GM12878 (cell line): ENCODE results near the gene MBD2. TPM values are rescaled to one million over a fixed set of nuclear protein-coding genes. Genes with fewer than 3 reads are reported as not detected.

Source experiments
- ATAC-seq: fragments of 200-7000 bp; cut with Tn5 transposase; 3 replicates; pipeline ENCODE4 v1.9.1; 2020; ENCODE audit warnings: mild to moderate bottlenecking, moderate library complexity
- BruUV-seq: library from RNA; stranded (reverse); fragments of 400-500 nt; replicated peaks from 2 replicates; lab custom pipeline; 2021; lab: Mats Ljungman, UMichigan
- CTCF ChIA-PET: fragments of 300-600 bp; sonication (Branson Sonifier 250); formaldehyde crosslinking; extraction: SDS; loops from one replicate; lab custom pipeline; 2021; ENCODE audit warnings: inconsistent platforms; lab: Yijun Ruan, JAX
- POLR2A ChIA-PET: fragments of 350-600 bp; formaldehyde crosslinking; extraction: SDS; loops from one replicate; lab custom pipeline; 2021; ENCODE audit warnings: inconsistent platforms; lab: Charles Lee
- RAD21 ChIA-PET: fragments of 300-600 bp; sonication (Branson Sonifier 250); formaldehyde crosslinking; loops from one replicate; lab custom pipeline; 2023; ENCODE audit warnings: antibody characterized with exemption; ENCODE audit not compliant: unreplicated experiment; lab: Charles Lee
- SMC1A ChIA-PET: fragments of 300-600 bp; sonication (Branson Sonifier 250); formaldehyde crosslinking; loops from one replicate; lab custom pipeline; 2023; ENCODE audit not compliant: unreplicated experiment, uncharacterized antibody; lab: Charles Lee
- DNase-seq: peaks from one replicate; pipeline ENCODE4 v3.0.0-alpha.2; 2011; ENCODE audit warnings: low read depth, low spot score
- FAIRE-seq: peaks from 3 replicates; lab custom pipeline; 2011; peaks lifted over from hg19 to GRCh38; lab: Jason Lieb, UNC
- H2AFZ ChIP-seq: 2 replicates; pipeline ENCODE4 v1.6.0; 2011; ENCODE audit warnings: low read depth, low read length, control low read depth; ENCODE audit not compliant: control insufficient read depth
- H3K27ac ChIP-seq: 2 replicates; pipeline ENCODE4 v1.5.1; 2011; ENCODE audit warnings: control low read depth; ENCODE audit not compliant: control insufficient read depth, insufficient read depth
- H3K27me3 ChIP-seq, 2 experiments: replicated peaks in 1 of 2; 2 replicates each; pipeline versions ENCODE4 v1.6.0 to v1.6.1; 2011; ENCODE audit warnings: low read length in 1 of 2; ENCODE audit not compliant: control insufficient read depth in 2 of 2, insufficient read depth in 2 of 2
- H3K36me3 ChIP-seq, 2 experiments: 2 replicates each; pipeline ENCODE4 v1.5.1; 2011; ENCODE audit warnings: low read length in 1 of 2; ENCODE audit not compliant: control insufficient read depth in 2 of 2, insufficient read depth in 2 of 2
- H3K4me1 ChIP-seq: 2 replicates; pipeline ENCODE4 v1.6.1; 2011; ENCODE audit warnings: mild to moderate bottlenecking, low read length, moderate library complexity, mixed read lengths; ENCODE audit not compliant: control insufficient read depth, insufficient read depth
- H3K4me2 ChIP-seq: 2 replicates; pipeline ENCODE4 v1.6.0; 2011; ENCODE audit warnings: control low read depth; ENCODE audit not compliant: control insufficient read depth, insufficient read depth
- H3K4me3 ChIP-seq: fragments of 200-600 bp; sonication (generic); 2 replicates; pipeline ENCODE4 v1.5.1; 2016
- H3K79me2 ChIP-seq: 2 replicates; pipeline ENCODE4 v1.6.0; 2011; ENCODE audit warnings: low read length; ENCODE audit not compliant: control insufficient read depth, insufficient read depth
- H3K9ac ChIP-seq: 2 replicates; pipeline ENCODE4 v1.8.0; 2011; ENCODE audit warnings: low read length, control low read depth, mixed read lengths; ENCODE audit not compliant: control insufficient read depth, insufficient read depth
- H3K9me3 ChIP-seq: replicated peaks from 3 replicates; pipeline ENCODE4 v1.5.1; 2011; ENCODE audit warnings: mild to moderate bottlenecking, low read length; ENCODE audit not compliant: control insufficient read depth, insufficient read depth
- H4K20me1 ChIP-seq: 2 replicates; pipeline ENCODE4 v1.6.0; 2011; ENCODE audit not compliant: control insufficient read depth, insufficient read depth
- CBX5 ChIP-seq: sonication (generic); IDR thresholded peaks from 2 replicates; pipeline ENCODE4 v1.6.1; 2016; ENCODE audit warnings: low read depth, moderate library complexity, mild to moderate bottlenecking, inconsistent platforms
- CHD4 ChIP-seq: fragments of 200-600 bp; sonication (generic); IDR thresholded peaks from 2 replicates; pipeline ENCODE4 v1.6.1; 2016; ENCODE audit warnings: mild to moderate bottlenecking
- IKZF1 ChIP-seq: fragments of 450-650 bp; conservative IDR thresholded peaks from 2 replicates; pipeline ENCODE4 v1.6.1; 2017; ENCODE audit warnings: antibody characterized with exemption, mild to moderate bottlenecking
- TARDBP ChIP-seq: IDR thresholded peaks from 2 replicates; pipeline ENCODE4 v1.6.1; 2016; ENCODE audit warnings: borderline replicate concordance
- ZNF274 ChIP-seq: IDR thresholded peaks from one replicate; pipeline ENCODE4 v1.8.0; 2011; ENCODE audit not compliant: insufficient read length, insufficient read depth
- ZNF384 ChIP-seq: IDR thresholded peaks from 2 replicates; pipeline ENCODE4 v1.6.1; 2012; ENCODE audit warnings: low read depth, mild to moderate bottlenecking, low read length, improper control_type of control experiment, borderline replicate concordance
- ZZZ3 ChIP-seq: IDR thresholded peaks from 2 replicates; pipeline ENCODE4 v1.6.1; 2011; ENCODE audit warnings: low read depth; ENCODE audit not compliant: control insufficient read depth, insufficient read length
- WGBS: methylation state at CpG from one replicate; pipeline ENCODE4 v1.1.6; 2016; ENCODE audit warnings: low lambda C conversion rate; ENCODE audit not compliant: insufficient replicate concordance, insufficient coverage; ENCODE audit errors: missing lambda C conversion rate; 5-methylcytosine and 5-hydroxymethylcytosine counted together
- in situ Hi-C: fragments of 300-500 bp; cut with MboI; formaldehyde crosslinking; loops from 9 replicates; pipeline ENCODE4 v1.14.3; 2018; ENCODE audit warnings: mixed read lengths
- intact Hi-C: fragments of 100-400 bp; cut with micrococcal nuclease; formaldehyde crosslinking; loops from one replicate; pipeline ENCODE4 v1.14.2; 2022; ENCODE audit not compliant: unreplicated experiment
- polyA plus RNA-seq, 11 experiments: library from polyadenylated mRNA; depleted of rRNA in 4 of 11; unstranded in 6 of 11; stranded (reverse) in 5 of 11; fragments of >200 nt; fragmentation: Nextera tagmentation in 4 of 11; fragmentation: Illumina TruSeq in 1 of 11; extraction: Ambion mirVana in 4 of 11; extraction: Trizol in 1 of 11; gene quantifications; 1 replicate in 1 of 11; 2 replicates in 10 of 11; pipeline versions ENCODE4 v1.2.1 to v1.2.3, GENCODE V29; 2011 to 2016; ENCODE audit warnings: inconsistent platforms in 2 of 11, missing spikeins in 2 of 11, low read depth in 1 of 11
- total RNA-seq, 4 experiments: library from RNA; depleted of rRNA in 3 of 4; stranded (reverse); fragments of >200 nt in 3 of 4; fragmentation: Illumina TruSeq in 1 of 4; extraction: Trizol in 1 of 4; gene quantifications; 2 replicates each; pipeline versions ENCODE4 v1.2.1 to v1.2.3, GENCODE V29; 2013 to 2021
- TF ChIP-seq, protein P1 (sequence below): fragments of 450-650 bp; IDR thresholded peaks from 2 replicates; pipeline ENCODE4 v1.6.1; 2016; ENCODE audit warnings: mild to moderate bottlenecking
- TF ChIP-seq, protein P2 (sequence below): fragments of 150-350 bp; IDR thresholded peaks from 2 replicates; pipeline ENCODE4 v1.6.1; 2014; ENCODE audit warnings: mild to moderate bottlenecking, low read depth, low read length
- TF ChIP-seq, protein P3 (sequence below): IDR thresholded peaks from 2 replicates; pipeline ENCODE4 v1.6.1; 2012; ENCODE audit warnings: low read length, inconsistent platforms

MBD2 gene
- total and polyA plus RNA-seq, 10 of the 15 experiments (the other 5 are each of a cell fraction or from before 2014, with no cell fraction given): 24.1 to 276 (median 57.9) TPM

DNA sequence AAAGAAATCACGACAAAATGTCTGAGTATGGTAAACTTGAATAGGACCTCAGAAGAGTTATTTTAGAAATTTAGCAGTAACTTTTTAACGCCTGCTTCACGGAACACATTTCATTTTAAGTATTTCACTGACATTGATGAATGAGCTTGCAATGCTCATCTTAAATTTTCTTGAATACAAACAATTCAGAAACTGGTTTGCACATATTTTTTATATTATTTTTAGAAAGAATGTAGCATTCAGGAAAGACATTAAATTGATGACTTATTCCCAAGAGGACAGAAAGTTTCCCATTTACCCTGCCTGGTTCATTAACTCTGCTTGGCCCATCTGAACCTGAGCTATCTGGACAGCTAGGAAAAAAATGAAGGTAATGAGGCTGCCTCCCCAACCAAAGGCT lies 89.3 kb downstream of the MBD2 start:
- H3K36me3 ChIP-seq: no peaks in the 10 kb centered on the region; a peak in 1 of 4 replicates
- no peak for ATAC-seq
- in situ Hi-C loops (no loop called here), intact Hi-C loops (no loop called here)
- no peak overlapping the region for H3K4me2 ChIP-seq
- H3K4me1 ChIP-seq: no peaks in the 10 kb centered on the region
- no peak for DNase-seq
- H3K27me3 ChIP-seq: no peaks in the 10 kb centered on the region
- ChIA-PET RAD21 (no interaction called here), SMC1A (interaction anchor here (0.6 to 1.8 kb wide), 3 partner anchors 8 to 689 kb away, joined by 3 to 5 read pairs (median 3); no protein-coding TSS in a partner anchor), CTCF (interaction anchor here (0.8 to 1.9 kb wide), 4 partner anchors 9 to 15 kb away, joined by 4 to 5 read pairs (median 5); no protein-coding TSS in a partner anchor), POLR2A (interaction anchor here (0.5 kb wide), 1 partner anchor 1559 kb away, joined by 3 read pairs; no protein-coding TSS in a partner anchor)
- no peaks in the 10 kb centered on the region for H4K20me1 ChIP-seq
- TF ChIP-seq, protein P1, sequence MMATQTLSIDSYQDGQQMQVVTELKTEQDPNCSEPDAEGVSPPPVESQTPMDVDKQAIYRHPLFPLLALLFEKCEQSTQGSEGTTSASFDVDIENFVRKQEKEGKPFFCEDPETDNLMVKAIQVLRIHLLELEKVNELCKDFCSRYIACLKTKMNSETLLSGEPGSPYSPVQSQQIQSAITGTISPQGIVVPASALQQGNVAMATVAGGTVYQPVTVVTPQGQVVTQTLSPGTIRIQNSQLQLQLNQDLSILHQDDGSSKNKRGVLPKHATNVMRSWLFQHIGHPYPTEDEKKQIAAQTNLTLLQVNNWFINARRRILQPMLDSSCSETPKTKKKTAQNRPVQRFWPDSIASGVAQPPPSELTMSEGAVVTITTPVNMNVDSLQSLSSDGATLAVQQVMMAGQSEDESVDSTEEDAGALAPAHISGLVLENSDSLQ: peak; percentile 22; the same call in 1 of the 2 replicates
- no peak for TF ChIP-seq IKZF1
- no peak overlapping the region for H3K9ac ChIP-seq
- no peak overlapping the region for H3K27ac ChIP-seq
- no peaks in the 10 kb centered on the region for H3K79me2 ChIP-seq
- no peak overlapping the region for H2AFZ ChIP-seq
- BruUV-seq: no TSS peak
- peaks cover 2% of the 10 kb centered on the region; the same call in 1 of the 3 replicates for H3K9me3 ChIP-seq
- FAIRE-seq: no peak
- H3K4me3 ChIP-seq: no peak overlapping the region
- WGBS: 95% methylated on average over 3 of the region's 3 CpGs

DNA sequence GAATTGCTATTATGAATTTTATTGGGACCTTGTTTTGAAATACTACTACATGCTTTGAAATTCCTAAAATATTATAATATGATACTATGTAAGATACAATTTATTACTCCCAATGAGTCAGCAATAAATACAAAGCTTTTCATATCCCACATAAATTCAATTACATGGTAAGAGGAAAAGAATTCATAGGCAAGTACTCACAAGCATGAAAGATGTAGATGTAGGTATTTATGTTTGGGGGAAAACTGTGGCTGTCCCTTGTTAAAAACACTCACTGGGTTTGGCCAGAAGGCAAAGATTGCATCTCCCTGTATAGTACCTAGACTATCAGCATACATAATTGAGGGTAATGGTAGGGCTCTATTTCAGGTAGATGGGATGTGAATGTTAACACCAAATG lies 90.4 kb downstream of the MBD2 start:
- Histone ChIP-seq H3K4me2 (no peak overlapping the region), H3K4me1 (peaks cover 2% of the 10 kb centered on the region), H3K9me3 (peaks cover 2% of the 10 kb centered on the region; the same call in 1 of the 3 replicates), H3K27me3 (no peaks in the 10 kb centered on the region), H3K36me3 (no peaks in the 10 kb centered on the region; a peak in 1 of 4 replicates), H3K79me2 (no peaks in the 10 kb centered on the region), H4K20me1 (no peaks in the 10 kb centered on the region), H2AFZ (no peak overlapping the region), H3K4me3 (no peak overlapping the region), H3K9ac (no peak overlapping the region), H3K27ac (no peak overlapping the region)
- in situ Hi-C loops (no loop called here), intact Hi-C loops (no loop called here)
- SMC1A ChIA-PET: no interaction called here
- CTCF ChIA-PET: interaction anchor here (1.1 kb wide), 1 partner anchor 14 kb away, joined by 5 read pairs; no protein-coding TSS in a partner anchor
- TF ChIP-seq CBX5: no peak
- no peak for TF ChIP-seq IKZF1
- TF ChIP-seq ZNF384: no peak
- no peak for TF ChIP-seq TARDBP
- TF ChIP-seq ZZZ3: no peak
- TF ChIP-seq CHD4: no peak
- TF ChIP-seq, protein P2, sequence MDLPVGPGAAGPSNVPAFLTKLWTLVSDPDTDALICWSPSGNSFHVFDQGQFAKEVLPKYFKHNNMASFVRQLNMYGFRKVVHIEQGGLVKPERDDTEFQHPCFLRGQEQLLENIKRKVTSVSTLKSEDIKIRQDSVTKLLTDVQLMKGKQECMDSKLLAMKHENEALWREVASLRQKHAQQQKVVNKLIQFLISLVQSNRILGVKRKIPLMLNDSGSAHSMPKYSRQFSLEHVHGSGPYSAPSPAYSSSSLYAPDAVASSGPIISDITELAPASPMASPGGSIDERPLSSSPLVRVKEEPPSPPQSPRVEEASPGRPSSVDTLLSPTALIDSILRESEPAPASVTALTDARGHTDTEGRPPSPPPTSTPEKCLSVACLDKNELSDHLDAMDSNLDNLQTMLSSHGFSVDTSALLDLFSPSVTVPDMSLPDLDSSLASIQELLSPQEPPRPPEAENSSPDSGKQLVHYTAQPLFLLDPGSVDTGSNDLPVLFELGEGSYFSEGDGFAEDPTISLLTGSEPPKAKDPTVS: no peak
- no peak for TF ChIP-seq ZNF274
- TF ChIP-seq, protein P3, sequence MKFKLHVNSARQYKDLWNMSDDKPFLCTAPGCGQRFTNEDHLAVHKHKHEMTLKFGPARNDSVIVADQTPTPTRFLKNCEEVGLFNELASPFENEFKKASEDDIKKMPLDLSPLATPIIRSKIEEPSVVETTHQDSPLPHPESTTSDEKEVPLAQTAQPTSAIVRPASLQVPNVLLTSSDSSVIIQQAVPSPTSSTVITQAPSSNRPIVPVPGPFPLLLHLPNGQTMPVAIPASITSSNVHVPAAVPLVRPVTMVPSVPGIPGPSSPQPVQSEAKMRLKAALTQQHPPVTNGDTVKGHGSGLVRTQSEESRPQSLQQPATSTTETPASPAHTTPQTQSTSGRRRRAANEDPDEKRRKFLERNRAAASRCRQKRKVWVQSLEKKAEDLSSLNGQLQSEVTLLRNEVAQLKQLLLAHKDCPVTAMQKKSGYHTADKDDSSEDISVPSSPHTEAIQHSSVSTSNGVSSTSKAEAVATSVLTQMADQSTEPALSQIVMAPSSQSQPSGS: no peak
- BruUV-seq: no TSS peak
- DNase-seq: no peak
- no peak for ATAC-seq
- RAD21 ChIA-PET: interaction anchor here (0.7 kb wide), 1 partner anchor 39 kb away, joined by 3 read pairs; no protein-coding TSS in a partner anchor
- FAIRE-seq: no peak
- POLR2A ChIA-PET: no interaction called here
